Measurements from ENCODE around the gene MRPS30.

MRPS30 gene

DNA sequence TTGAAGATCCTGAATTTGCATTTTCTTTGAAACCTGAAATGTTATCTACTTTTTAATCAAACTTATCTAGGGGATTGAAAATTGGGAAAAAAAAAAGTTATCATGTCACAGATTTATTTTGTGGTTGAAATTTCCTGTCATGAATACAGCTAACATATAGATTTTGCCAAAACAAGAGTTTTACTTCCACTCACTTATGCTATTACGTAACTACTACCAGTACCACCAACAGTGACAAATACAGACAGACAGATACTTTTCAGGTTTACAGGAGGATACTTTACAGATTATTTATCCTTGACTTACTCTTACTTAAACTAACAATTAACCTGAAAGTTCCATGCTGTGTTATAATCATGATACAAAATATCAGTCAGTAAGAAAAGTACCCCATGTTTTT lies 6.8 kb upstream of the MRPS30 start:
- no peak for TF ChIP-seq EZH2phosphoT487 (conservative IDR thresholded peaks at IDR 0.05; ENCODE audit: low read length)
- TF ChIP-seq, protein P1, sequence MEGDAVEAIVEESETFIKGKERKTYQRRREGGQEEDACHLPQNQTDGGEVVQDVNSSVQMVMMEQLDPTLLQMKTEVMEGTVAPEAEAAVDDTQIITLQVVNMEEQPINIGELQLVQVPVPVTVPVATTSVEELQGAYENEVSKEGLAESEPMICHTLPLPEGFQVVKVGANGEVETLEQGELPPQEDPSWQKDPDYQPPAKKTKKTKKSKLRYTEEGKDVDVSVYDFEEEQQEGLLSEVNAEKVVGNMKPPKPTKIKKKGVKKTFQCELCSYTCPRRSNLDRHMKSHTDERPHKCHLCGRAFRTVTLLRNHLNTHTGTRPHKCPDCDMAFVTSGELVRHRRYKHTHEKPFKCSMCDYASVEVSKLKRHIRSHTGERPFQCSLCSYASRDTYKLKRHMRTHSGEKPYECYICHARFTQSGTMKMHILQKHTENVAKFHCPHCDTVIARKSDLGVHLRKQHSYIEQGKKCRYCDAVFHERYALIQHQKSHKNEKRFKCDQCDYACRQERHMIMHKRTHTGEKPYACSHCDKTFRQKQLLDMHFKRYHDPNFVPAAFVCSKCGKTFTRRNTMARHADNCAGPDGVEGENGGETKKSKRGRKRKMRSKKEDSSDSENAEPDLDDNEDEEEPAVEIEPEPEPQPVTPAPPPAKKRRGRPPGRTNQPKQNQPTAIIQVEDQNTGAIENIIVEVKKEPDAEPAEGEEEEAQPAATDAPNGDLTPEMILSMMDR (IDR thresholded peaks at IDR 0.05; ENCODE audit: insufficient read depth, low read length, poor library complexity, severe bottlenecking): no peak
- Histone ChIP-seq H3F3A (ENCODE audit: insufficient read depth) (no peaks in the 10 kb centered on the region), H3K79me2 (ENCODE audit: insufficient read depth, low read length) (no peaks in the 10 kb centered on the region), H4K20me1 (ENCODE audit: low read depth, low read length) (no peaks in the 10 kb centered on the region), H3K9me3 (ENCODE audit: insufficient read depth, low read length) (no peaks in the 10 kb centered on the region), H3K4me2 (ENCODE audit: low read depth, low read length, poor library complexity, severe bottlenecking) (no peak overlapping the region), H3K27ac (ENCODE audit: low read depth, low read length) (no peak overlapping the region), H3K4me3 (ENCODE audit: insufficient read depth, low read length, poor library complexity, severe bottlenecking) (no peak overlapping the region), H3K9me2 (replicated peaks; ENCODE audit: insufficient read depth, low read length) (no peaks in the 10 kb centered on the region), H3K36me3 (ENCODE audit: low read length) (no peaks in the 10 kb centered on the region), H3K9ac (ENCODE audit: low read length) (no peak overlapping the region), H3K27me3 (ENCODE audit: low read length) (no peaks in the 10 kb centered on the region), H2AFZ (ENCODE audit: low read depth, low read length, severe bottlenecking) (no peak overlapping the region)

DNA sequence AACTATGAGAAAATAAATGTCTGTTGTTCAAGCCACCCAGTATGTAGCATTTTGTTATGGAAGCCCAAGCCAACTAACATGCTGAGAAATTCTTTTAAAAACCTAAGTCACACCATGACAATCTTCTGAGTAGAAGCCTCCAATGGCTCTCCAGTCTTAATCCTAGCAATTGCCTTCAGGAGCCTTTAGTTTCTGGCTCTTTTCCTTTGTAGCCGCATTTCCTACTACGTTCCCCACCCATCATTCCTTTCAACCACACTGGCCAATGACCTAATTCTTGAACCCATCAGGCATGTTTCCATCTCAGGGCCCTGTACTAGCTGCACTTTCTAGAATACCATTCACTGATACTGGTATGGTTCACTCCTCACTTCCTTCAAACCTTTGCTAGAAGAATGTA lies 2.1 kb upstream of the MRPS30 start:
- Histone ChIP-seq H4K20me1 (ENCODE audit: low read depth, low read length) (peaks cover 11% of the 10 kb centered on the region), H3K79me2 (ENCODE audit: insufficient read depth, low read length) (peaks cover 41% of the 10 kb centered on the region), H3K4me2 (ENCODE audit: low read depth, low read length, poor library complexity, severe bottlenecking) (peak overlapping the region; percentile 99), H3K9ac (ENCODE audit: low read length) (no peak overlapping the region), H3F3A (ENCODE audit: insufficient read depth) (no peaks in the 10 kb centered on the region), H3K36me3 (ENCODE audit: low read length) (peaks cover 9% of the 10 kb centered on the region), H3K4me3 (ENCODE audit: insufficient read depth, low read length, poor library complexity, severe bottlenecking) (no peak overlapping the region), H3K27me3 (ENCODE audit: low read length) (no peaks in the 10 kb centered on the region), H2AFZ (ENCODE audit: low read depth, low read length, severe bottlenecking) (no peak overlapping the region), H3K9me3 (ENCODE audit: insufficient read depth, low read length) (no peaks in the 10 kb centered on the region), H3K27ac (ENCODE audit: low read depth, low read length) (no peak overlapping the region), H3K9me2 (replicated peaks; ENCODE audit: insufficient read depth, low read length) (no peaks in the 10 kb centered on the region)
- TF ChIP-seq, protein P1 (IDR thresholded peaks at IDR 0.05; ENCODE audit: insufficient read depth, low read length, poor library complexity, severe bottlenecking): no peak
- no peak for TF ChIP-seq EZH2phosphoT487 (conservative IDR thresholded peaks at IDR 0.05; ENCODE audit: low read length)

DNA sequence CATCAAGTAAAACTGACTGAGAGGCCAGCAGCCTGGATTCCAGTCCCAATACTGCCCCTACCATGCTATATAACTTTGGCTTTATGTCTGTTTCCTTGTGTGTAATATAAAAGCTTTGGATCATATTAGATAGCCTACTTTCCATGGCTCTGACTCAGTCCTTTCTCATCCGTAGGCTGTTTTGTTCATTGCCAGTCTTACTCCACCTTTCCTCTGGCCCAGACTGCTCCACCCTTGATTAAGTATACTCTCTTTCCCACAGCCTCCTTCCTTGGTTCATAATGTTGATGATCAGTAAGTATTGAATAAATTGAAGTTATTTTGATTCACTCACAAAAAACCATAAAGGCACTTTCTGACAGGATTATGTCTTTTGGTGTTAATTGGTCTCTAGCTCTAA lies 1.5 kb upstream of the MRPS30 start:
- H2AFZ ChIP-seq (ENCODE audit: low read depth, low read length, severe bottlenecking): no peak overlapping the region
- H3K27ac ChIP-seq (ENCODE audit: low read depth, low read length): no peak overlapping the region
- H3K9me3 ChIP-seq (ENCODE audit: insufficient read depth, low read length): no peaks in the 10 kb centered on the region
- TF ChIP-seq, protein P1 (IDR thresholded peaks at IDR 0.05; ENCODE audit: insufficient read depth, low read length, poor library complexity, severe bottlenecking): no peak
- no peak for TF ChIP-seq EZH2phosphoT487 (conservative IDR thresholded peaks at IDR 0.05; ENCODE audit: low read length)
- H3K79me2 ChIP-seq (ENCODE audit: insufficient read depth, low read length): peaks cover 47% of the 10 kb centered on the region
- peaks cover 11% of the 10 kb centered on the region for H4K20me1 ChIP-seq (ENCODE audit: low read depth, low read length)
- no peaks in the 10 kb centered on the region for H3K27me3 ChIP-seq (ENCODE audit: low read length)
- H3K4me3 ChIP-seq (ENCODE audit: insufficient read depth, low read length, poor library complexity, severe bottlenecking): no peak overlapping the region
- peaks cover 15% of the 10 kb centered on the region for H3K36me3 ChIP-seq (ENCODE audit: low read length)
- no peak overlapping the region for H3K9ac ChIP-seq (ENCODE audit: low read length)
- H3K9me2 ChIP-seq (replicated peaks; ENCODE audit: insufficient read depth, low read length): no peaks in the 10 kb centered on the region
- peak overlapping the region; percentile 99 for H3K4me2 ChIP-seq (ENCODE audit: low read depth, low read length, poor library complexity, severe bottlenecking)
- no peaks in the 10 kb centered on the region for H3F3A ChIP-seq (ENCODE audit: insufficient read depth)

All from SU-DHL-6 (cell line).